GM23338 (cell line): Measurements from ENCODE around the gene ACY1.

Experiments
- EZH2 ChIP-seq: fragments of 200-600 bp; sonication (generic); IDR thresholded peaks from one replicate; pipeline ENCODE4 v1.8.0; 2017; ENCODE audit warnings: antibody characterized with exemption, mild to moderate bottlenecking, low read depth; ENCODE audit not compliant: unreplicated experiment
- EZH2phosphoT487 ChIP-seq: fragments of 200-600 bp; sonication (generic); IDR thresholded peaks from one replicate; pipeline ENCODE4 v1.8.1; 2018; ENCODE audit warnings: antibody characterized with exemption; ENCODE audit not compliant: unreplicated experiment
- JUNB ChIP-seq: IDR thresholded peaks from one replicate; pipeline ENCODE4 v1.6.1; 2016; ENCODE audit warnings: antibody characterized with exemption; ENCODE audit not compliant: unreplicated experiment
- POLR2AphosphoS5 ChIP-seq: IDR thresholded peaks from 2 replicates; pipeline ENCODE4 v1.6.1; 2016; ENCODE audit warnings: antibody characterized with exemption, low read depth
- TF ChIP-seq, protein P1 (sequence below), 2 experiments: fragments of 200-600 bp in 1 of 2; sonication (generic) in 1 of 2; conservative IDR thresholded peaks; 2 replicates each; pipeline versions ENCODE4 v1.5.1 to v1.6.1; 2016 to 2017; ENCODE audit warnings: antibody characterized with exemption in 2 of 2, low read depth in 2 of 2, mild to moderate bottlenecking in 2 of 2, moderate library complexity in 1 of 2
- TF ChIP-seq, protein P2 (sequence below): fragments of 250-450 bp; sonication (Bioruptor Pico); IDR thresholded peaks from 2 replicates; pipeline ENCODE4 v1.5.0; 2020; ENCODE audit warnings: mild to moderate bottlenecking, moderate library complexity
- TF ChIP-seq, protein P3 (sequence below): IDR thresholded peaks from 2 replicates; pipeline ENCODE4 v1.6.1; 2016; ENCODE audit warnings: antibody characterized with exemption

DNA sequence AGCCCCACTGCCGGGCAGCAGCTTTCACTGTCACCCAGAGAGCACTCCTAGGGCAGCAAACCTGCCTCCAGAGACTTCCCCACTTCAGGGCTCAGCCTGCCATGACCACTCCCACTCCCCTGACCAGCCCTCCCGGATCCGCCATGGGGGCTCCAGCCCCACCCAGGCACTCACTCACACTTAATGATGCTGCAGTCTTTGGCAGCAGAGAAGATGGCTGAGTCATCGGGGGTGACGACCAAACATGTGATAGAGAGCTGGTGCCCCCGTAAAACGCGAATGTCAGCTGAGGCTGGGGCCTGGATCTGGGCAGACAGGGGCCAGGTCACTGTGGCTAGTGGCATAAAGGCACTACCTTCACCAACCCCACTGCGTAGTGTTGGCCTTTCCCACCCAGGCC lies 46.3 kb upstream of the ACY1 start:
- TF ChIP-seq, protein P1, sequence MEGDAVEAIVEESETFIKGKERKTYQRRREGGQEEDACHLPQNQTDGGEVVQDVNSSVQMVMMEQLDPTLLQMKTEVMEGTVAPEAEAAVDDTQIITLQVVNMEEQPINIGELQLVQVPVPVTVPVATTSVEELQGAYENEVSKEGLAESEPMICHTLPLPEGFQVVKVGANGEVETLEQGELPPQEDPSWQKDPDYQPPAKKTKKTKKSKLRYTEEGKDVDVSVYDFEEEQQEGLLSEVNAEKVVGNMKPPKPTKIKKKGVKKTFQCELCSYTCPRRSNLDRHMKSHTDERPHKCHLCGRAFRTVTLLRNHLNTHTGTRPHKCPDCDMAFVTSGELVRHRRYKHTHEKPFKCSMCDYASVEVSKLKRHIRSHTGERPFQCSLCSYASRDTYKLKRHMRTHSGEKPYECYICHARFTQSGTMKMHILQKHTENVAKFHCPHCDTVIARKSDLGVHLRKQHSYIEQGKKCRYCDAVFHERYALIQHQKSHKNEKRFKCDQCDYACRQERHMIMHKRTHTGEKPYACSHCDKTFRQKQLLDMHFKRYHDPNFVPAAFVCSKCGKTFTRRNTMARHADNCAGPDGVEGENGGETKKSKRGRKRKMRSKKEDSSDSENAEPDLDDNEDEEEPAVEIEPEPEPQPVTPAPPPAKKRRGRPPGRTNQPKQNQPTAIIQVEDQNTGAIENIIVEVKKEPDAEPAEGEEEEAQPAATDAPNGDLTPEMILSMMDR (conservative IDR thresholded peaks at IDR 0.05; ENCODE audit: low read depth in 2 of 2) = no peak
- TF ChIP-seq EZH2phosphoT487 = no peak
- TF ChIP-seq, protein P2, sequence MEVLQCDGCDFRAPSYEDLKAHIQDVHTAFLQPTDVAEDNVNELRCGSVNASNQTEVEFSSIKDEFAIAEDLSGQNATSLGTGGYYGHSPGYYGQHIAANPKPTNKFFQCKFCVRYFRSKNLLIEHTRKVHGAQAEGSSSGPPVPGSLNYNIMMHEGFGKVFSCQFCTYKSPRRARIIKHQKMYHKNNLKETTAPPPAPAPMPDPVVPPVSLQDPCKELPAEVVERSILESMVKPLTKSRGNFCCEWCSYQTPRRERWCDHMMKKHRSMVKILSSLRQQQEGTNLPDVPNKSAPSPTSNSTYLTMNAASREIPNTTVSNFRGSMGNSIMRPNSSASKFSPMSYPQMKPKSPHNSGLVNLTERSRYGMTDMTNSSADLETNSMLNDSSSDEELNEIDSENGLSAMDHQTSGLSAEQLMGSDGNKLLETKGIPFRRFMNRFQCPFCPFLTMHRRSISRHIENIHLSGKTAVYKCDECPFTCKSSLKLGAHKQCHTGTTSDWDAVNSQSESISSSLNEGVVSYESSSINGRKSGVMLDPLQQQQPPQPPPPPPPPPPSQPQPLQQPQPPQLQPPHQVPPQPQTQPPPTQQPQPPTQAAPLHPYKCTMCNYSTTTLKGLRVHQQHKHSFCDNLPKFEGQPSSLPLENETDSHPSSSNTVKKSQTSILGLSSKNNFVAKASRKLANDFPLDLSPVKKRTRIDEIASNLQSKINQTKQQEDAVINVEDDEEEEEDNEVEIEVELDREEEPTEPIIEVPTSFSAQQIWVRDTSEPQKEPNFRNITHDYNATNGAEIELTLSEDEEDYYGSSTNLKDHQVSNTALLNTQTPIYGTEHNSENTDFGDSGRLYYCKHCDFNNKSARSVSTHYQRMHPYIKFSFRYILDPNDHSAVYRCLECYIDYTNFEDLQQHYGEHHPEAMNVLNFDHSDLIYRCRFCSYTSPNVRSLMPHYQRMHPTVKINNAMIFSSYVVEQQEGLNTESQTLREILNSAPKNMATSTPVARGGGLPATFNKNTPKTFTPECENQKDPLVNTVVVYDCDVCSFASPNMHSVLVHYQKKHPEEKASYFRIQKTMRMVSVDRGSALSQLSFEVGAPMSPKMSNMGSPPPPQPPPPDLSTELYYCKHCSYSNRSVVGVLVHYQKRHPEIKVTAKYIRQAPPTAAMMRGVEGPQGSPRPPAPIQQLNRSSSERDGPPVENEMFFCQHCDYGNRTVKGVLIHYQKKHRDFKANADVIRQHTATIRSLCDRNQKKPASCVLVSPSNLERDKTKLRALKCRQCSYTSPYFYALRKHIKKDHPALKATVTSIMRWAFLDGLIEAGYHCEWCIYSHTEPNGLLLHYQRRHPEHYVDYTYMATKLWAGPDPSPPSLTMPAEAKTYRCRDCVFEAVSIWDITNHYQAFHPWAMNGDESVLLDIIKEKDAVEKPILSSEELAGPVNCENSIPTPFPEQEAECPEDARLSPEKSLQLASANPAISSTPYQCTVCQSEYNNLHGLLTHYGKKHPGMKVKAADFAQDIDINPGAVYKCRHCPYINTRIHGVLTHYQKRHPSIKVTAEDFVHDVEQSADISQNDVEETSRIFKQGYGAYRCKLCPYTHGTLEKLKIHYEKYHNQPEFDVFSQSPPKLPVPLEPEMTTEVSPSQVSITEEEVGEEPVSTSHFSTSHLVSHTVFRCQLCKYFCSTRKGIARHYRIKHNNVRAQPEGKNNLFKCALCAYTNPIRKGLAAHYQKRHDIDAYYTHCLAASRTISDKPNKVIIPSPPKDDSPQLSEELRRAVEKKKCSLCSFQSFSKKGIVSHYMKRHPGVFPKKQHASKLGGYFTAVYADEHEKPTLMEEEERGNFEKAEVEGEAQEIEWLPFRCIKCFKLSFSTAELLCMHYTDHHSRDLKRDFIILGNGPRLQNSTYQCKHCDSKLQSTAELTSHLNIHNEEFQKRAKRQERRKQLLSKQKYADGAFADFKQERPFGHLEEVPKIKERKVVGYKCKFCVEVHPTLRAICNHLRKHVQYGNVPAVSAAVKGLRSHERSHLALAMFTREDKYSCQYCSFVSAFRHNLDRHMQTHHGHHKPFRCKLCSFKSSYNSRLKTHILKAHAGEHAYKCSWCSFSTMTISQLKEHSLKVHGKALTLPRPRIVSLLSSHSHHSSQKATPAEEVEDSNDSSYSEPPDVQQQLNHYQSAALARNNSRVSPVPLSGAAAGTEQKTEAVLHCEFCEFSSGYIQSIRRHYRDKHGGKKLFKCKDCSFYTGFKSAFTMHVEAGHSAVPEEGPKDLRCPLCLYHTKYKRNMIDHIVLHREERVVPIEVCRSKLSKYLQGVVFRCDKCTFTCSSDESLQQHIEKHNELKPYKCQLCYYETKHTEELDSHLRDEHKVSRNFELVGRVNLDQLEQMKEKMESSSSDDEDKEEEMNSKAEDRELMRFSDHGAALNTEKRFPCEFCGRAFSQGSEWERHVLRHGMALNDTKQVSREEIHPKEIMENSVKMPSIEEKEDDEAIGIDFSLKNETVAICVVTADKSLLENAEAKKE (CRISPR knock-in tag) = no peak
- no peak for TF ChIP-seq JUNB
- no peak for TF ChIP-seq EZH2
- no peak for TF ChIP-seq POLR2AphosphoS5
- TF ChIP-seq, protein P3, sequence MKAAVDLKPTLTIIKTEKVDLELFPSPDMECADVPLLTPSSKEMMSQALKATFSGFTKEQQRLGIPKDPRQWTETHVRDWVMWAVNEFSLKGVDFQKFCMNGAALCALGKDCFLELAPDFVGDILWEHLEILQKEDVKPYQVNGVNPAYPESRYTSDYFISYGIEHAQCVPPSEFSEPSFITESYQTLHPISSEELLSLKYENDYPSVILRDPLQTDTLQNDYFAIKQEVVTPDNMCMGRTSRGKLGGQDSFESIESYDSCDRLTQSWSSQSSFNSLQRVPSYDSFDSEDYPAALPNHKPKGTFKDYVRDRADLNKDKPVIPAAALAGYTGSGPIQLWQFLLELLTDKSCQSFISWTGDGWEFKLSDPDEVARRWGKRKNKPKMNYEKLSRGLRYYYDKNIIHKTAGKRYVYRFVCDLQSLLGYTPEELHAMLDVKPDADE = no peak
